Thyroid gland (tissue), 4 donors: ENCODE data around the gene TMEM125.

Experiments used
- CTCF ChIP-seq, 6 experiments: fragments of 200-600 bp in 3 of 6; fragments of 450-650 bp in 3 of 6; sonication (generic) in 3 of 6; IDR thresholded peaks; one replicate each; pipeline ENCODE4 v1.5.1; 2016 to 2019; ENCODE audit warnings: antibody characterized with exemption in 6 of 6, mild to moderate bottlenecking in 2 of 6, inconsistent platforms in 1 of 6, moderate library complexity in 1 of 6
- POLR2A ChIP-seq, 2 donors: fragments of 450-650 bp; IDR thresholded peaks; one replicate each; pipeline ENCODE4 v1.6.1; 2017; ENCODE audit warnings: antibody characterized with exemption in 2 of 2, mild to moderate bottlenecking in 2 of 2, moderate library complexity in 1 of 2

- TF ChIP-seq CTCF (IDR thresholded peaks at IDR 0.05) (peak in 1 of 6 experiments; percentile 15), POLR2A (IDR thresholded peaks at IDR 0.05) (no peak)
Measured at GRCh38 chr1:43304314-43304681, 34.5 kb downstream of the TMEM125 start.
